Glutamatergic neuron (in vitro differentiated cells): ENCODE data around the gene EPB41L4A. TPM values are rescaled to one million over a fixed set of nuclear protein-coding genes. Genes with fewer than 3 reads are reported as not detected.
"Not testable (repeated sequence)": the region's sequence is repeated elsewhere in the genome, so short reads cannot be mapped to it uniquely, and the experiment has no call there.

Experiments used
- DNase-seq: peaks from one replicate; pipeline ENCODE4 v3.0.0; 2022
- H3K27ac Mint-ChIP-seq: one replicate; pipeline ENCODE4 v1.8.0; 2020; ENCODE audit warnings: mild to moderate bottlenecking, mixed read lengths, inconsistent platforms; ENCODE audit not compliant: unreplicated experiment
- H3K27me3 Mint-ChIP-seq: one replicate; pipeline ENCODE4 v1.8.0; 2020; ENCODE audit warnings: mild to moderate bottlenecking, moderate library complexity, mixed read lengths, inconsistent platforms; ENCODE audit not compliant: unreplicated experiment
- H3K36me3 Mint-ChIP-seq: one replicate; pipeline ENCODE4 v1.8.0; 2020; ENCODE audit warnings: mild to moderate bottlenecking, mixed read lengths, inconsistent platforms; ENCODE audit not compliant: unreplicated experiment
- H3K4me1 Mint-ChIP-seq: one replicate; pipeline ENCODE4 v1.8.0; 2020; ENCODE audit warnings: mild to moderate bottlenecking, low read depth, mixed read lengths, inconsistent platforms; ENCODE audit not compliant: unreplicated experiment
- H3K4me3 Mint-ChIP-seq: one replicate; pipeline ENCODE4 v1.8.0; 2020; ENCODE audit warnings: mild to moderate bottlenecking, mixed read lengths, inconsistent platforms; ENCODE audit not compliant: unreplicated experiment
- H3K9me3 Mint-ChIP-seq: one replicate; pipeline ENCODE4 v1.8.0; 2020; ENCODE audit warnings: mild to moderate bottlenecking, moderate library complexity, mixed read lengths, inconsistent platforms; ENCODE audit not compliant: unreplicated experiment
- CTCF ChIP-seq: fragments of 200-600 bp; sonication (generic); IDR thresholded peaks from one replicate; pipeline ENCODE4 v1.5.0; 2021; ENCODE audit not compliant: partially characterized antibody, unreplicated experiment
- total RNA-seq: library from RNA; stranded (reverse); fragmentation: NEBNext Ultra II Directional; extraction: Animal tissue kit (Norgen Biotek cat#: 25700); gene quantifications from one replicate; pipeline ENCODE4 v1.2.1, GENCODE V29; 2021; ENCODE audit not compliant: unreplicated experiment

The EPB41L4A gene
- total RNA-seq, 1 donor from 2014 or later = 125 TPM

- peaks cover 9% of the 10 kb centered on the region for H3K36me3 Mint-ChIP-seq
- H3K4me1 Mint-ChIP-seq = no peaks in the 10 kb centered on the region
- TF ChIP-seq CTCF = no peak
- peaks cover 4% of the 10 kb centered on the region for H3K9me3 Mint-ChIP-seq
- H3K27ac Mint-ChIP-seq = no peak overlapping the region
- no peaks in the 10 kb centered on the region for H3K27me3 Mint-ChIP-seq
- no peak overlapping the region for H3K4me3 Mint-ChIP-seq
- no peak for DNase-seq
Observed at GRCh38 chr5:112440031-112440430, 21.0 kb upstream of the EPB41L4A start.

- H3K9me3 Mint-ChIP-seq = peaks cover 6% of the 10 kb centered on the region
- H3K27ac Mint-ChIP-seq = no peak overlapping the region
- peaks cover 25% of the 10 kb centered on the region for H3K36me3 Mint-ChIP-seq
- no peaks in the 10 kb centered on the region for H3K27me3 Mint-ChIP-seq
- no peak for TF ChIP-seq CTCF
- DNase-seq = no peak
- no peak overlapping the region for H3K4me3 Mint-ChIP-seq
- no peaks in the 10 kb centered on the region for H3K4me1 Mint-ChIP-seq
Observed at GRCh38 chr5:112436144-112436543, 17.1 kb upstream of the EPB41L4A start.

GRCh38 chr5:112434641-112435040 lies 15.6 kb upstream of the EPB41L4A start:
- H3K27ac Mint-ChIP-seq = no peak overlapping the region
- DNase-seq = no peak
- no peaks in the 10 kb centered on the region for H3K4me1 Mint-ChIP-seq
- no peak overlapping the region for H3K4me3 Mint-ChIP-seq
- H3K9me3 Mint-ChIP-seq = peaks cover 6% of the 10 kb centered on the region
- peaks cover 25% of the 10 kb centered on the region for H3K36me3 Mint-ChIP-seq
- no peak for TF ChIP-seq CTCF
- H3K27me3 Mint-ChIP-seq = no peaks in the 10 kb centered on the region

- not testable (repeated sequence) for H3K27ac Mint-ChIP-seq, H3K4me3 Mint-ChIP-seq, H3K4me1 Mint-ChIP-seq, H3K27me3 Mint-ChIP-seq, H3K9me3 Mint-ChIP-seq, H3K36me3 Mint-ChIP-seq, DNase-seq
Observed at GRCh38 chr5:112426202-112426601, 7.1 kb upstream of the EPB41L4A start.

- peaks cover 3% of the 10 kb centered on the region for H3K27me3 Mint-ChIP-seq
- DNase-seq = peak; percentile 96
Observed at GRCh38 chr5:112419986-112420864, 1.1 kb upstream of the EPB41L4A start.

More at GRCh38 chr5:112419986-112420864, 1.1 kb upstream of the EPB41L4A start:
- H3K4me1 Mint-ChIP-seq = peaks cover 13% of the 10 kb centered on the region
- no peaks in the 10 kb centered on the region for H3K36me3 Mint-ChIP-seq
- TF ChIP-seq CTCF = peak; percentile 85
- H3K4me3 Mint-ChIP-seq = peak overlapping the region; percentile 82
- peak overlapping the region; percentile 15 for H3K27ac Mint-ChIP-seq
- peaks cover 4% of the 10 kb centered on the region for H3K9me3 Mint-ChIP-seq
